ENCODE measurements around the gene CBFB.

The CBFB gene

DNA sequence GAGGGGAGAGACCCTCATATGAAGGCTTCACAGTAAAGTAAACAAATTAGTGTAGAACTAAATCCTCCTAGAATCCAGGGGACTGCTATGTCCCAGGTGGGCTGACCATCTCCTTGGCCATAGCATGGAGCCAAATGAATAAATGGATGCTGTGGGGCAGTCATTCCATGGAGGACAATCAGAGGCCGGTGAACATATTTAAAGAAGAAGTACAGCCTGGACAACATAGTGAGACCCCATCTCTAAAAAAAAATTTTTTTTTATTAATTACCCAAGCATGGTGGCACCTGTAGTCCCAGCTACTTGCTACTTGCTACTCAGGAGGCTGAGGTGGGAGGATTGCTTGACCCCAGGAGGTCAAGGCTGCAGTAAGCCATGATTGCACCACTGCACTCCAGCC lies 5.3 kb upstream of the CBFB start:
- intact Hi-C loops (cut with micrococcal nuclease) = no loop called here
- Mint-ChIP-seq H3K27me3 (peaks cover 6% of the 10 kb centered on the region), H3K4me1 (ENCODE audit: low read depth) (peaks cover 9% of the 10 kb centered on the region), H3K9me3 (no peaks in the 10 kb centered on the region), H3K36me3 (ENCODE audit: low read depth) (no peaks in the 10 kb centered on the region), H3K27ac (no peak overlapping the region), H3K4me3 (no peak overlapping the region)

DNA sequence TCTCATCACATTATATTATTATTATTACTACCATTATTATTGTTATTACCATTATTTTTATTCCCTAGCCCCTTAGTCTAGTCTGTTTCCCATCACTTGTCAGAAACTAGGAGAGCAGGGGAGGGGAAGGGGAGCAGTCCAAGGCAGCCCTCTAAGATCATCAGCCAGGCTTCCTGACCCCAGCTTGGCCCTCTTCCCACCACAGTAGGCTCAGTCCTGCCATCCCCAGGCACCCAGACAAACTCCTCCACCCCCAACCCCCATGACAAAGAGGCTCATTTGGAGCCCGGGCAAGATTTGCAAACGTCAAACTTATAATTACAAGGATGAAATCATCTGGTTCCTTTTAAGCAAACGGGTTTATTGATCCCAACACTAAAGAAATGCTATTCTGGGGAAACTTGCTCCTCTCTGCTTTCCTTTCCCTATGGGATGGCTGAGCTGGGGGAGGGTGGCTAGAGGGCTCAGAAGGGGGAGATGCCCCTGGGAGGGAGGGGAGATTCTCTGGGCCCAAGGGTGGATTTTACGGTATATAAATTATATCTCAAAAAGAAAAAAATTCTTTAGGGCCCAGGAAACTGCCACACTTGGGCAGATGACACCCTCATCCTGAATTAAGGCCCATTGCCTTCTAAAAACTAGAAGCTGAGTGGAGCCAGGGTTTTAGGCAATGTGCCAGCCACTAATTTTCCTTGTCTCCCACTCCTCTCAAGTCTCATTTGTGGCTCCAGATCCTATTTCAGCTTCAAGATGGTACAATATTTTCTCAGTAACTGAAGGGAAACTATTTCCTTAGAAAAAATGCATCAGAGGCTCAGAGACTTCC lies 4.4 kb upstream of the CBFB start:
- peaks cover 9% of the 10 kb centered on the region for H3K4me1 Mint-ChIP-seq (ENCODE audit: low read depth)
- no peaks in the 10 kb centered on the region for H3K9me3 Mint-ChIP-seq
- peaks cover 5% of the 10 kb centered on the region for H3K27me3 Mint-ChIP-seq
- no peak overlapping the region for H3K4me3 Mint-ChIP-seq
- H3K27ac Mint-ChIP-seq = no peak overlapping the region
- peaks cover under 1% of the 10 kb centered on the region for H3K36me3 Mint-ChIP-seq (ENCODE audit: low read depth)
- intact Hi-C loops (cut with micrococcal nuclease) = loop anchor here (5.0 kb wide), 1 partner anchor 83 kb away; the partner anchor contains the start of gene PHAF1

DNA sequence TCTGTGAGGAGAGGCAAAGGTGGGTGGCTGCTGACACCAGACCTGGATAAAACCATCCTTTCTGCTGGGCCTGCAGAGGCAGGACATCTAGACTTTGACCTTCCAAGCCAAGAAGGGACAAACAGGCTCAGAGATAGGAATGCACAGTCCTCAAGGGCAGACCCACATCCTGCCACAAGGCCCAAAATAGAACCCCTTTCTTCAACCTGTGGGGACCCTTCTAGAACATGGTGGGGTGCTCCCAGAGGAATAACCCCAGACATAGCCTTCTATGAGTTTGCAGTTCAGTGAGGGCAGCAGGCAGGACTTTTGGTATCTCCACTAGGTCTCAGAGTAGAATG lies 3.8 kb upstream of the CBFB start:
- H3K36me3 Mint-ChIP-seq (ENCODE audit: low read depth) = peaks cover 6% of the 10 kb centered on the region
- intact Hi-C loops (cut with micrococcal nuclease) = loop anchor here (5.0 kb wide), 1 partner anchor 82 kb away; the partner anchor contains the start of gene PHAF1
- peaks cover 5% of the 10 kb centered on the region for H3K27me3 Mint-ChIP-seq
- H3K9me3 Mint-ChIP-seq = no peaks in the 10 kb centered on the region
- no peak overlapping the region for H3K4me3 Mint-ChIP-seq
- no peak overlapping the region for H3K27ac Mint-ChIP-seq
- peaks cover 10% of the 10 kb centered on the region for H3K4me1 Mint-ChIP-seq (ENCODE audit: low read depth)

DNA sequence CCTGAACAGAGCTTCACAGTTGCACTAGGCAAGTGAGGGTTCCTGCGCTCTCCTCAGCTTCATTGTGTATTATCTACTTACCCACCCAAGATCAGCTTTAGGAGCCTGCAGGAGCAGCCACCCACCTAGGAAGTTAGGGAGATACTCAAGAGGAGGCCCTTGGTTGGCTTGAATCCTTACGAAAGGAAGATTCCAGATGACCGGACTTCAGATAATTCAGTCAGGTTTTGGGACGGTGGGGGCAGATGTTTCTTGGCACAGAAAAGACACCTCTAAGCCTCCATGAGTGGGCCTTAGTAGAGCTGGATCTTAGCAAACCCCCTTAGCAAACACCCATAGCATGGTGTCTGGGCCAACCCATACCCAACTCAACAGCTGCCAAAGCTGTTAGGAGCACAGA lies 2.4 kb upstream of the CBFB start:
- intact Hi-C loops (cut with micrococcal nuclease) = loop anchor here (5.0 kb wide), 1 partner anchor 81 kb away; the partner anchor contains the start of gene PHAF1
- Mint-ChIP-seq H3K9me3 (no peaks in the 10 kb centered on the region), H3K27me3 (no peaks in the 10 kb centered on the region), H3K4me3 (no peak overlapping the region), H3K36me3 (ENCODE audit: low read depth) (peaks cover 20% of the 10 kb centered on the region), H3K4me1 (ENCODE audit: low read depth) (peaks cover 22% of the 10 kb centered on the region), H3K27ac (no peak overlapping the region)

DNA sequence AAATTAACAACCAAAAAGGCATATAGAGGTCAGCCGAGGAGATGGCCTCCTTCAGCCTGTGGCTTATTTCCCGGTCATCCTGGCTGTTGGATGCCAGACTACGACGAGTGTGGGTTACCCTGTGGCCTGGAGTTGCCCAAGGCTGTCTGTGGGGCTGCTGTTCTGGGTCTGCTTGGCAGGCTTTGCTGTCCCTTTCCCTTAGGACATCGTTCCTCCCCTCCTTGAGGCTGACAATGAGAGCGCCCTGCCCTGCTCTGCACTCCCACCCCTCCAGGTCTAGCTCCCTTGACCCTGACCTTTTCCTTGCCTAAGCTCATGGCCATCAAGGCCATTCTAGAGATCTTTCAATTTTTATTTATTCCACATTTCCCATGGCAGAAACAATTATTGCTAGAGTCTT lies 1.9 kb upstream of the CBFB start:
- H3K27ac Mint-ChIP-seq = no peak overlapping the region

DNA sequence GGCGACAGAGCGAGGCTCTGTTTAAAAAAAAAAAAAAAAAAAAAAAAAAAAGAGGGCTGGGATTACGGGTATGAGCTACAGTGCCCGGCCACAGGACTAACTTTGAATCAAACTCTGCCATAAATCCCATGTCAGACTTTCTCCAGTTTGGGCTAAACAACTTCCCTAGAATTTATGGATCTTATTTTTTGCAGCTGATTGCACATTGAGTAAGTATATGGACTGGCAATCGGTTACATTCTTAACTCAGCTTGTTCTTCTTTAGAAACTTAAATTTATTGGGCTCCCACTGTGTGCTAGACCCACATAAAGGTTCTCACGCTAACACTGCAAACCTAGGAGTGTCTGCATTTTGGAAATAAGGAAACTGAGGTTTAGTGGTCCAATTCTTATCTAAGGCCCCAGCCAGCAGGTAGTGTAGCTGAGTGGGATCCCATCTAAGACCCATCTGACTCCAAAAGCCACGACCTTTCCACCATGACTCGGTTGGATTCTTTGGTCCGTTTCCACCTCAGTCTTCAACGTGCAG lies 718 bp upstream of the CBFB start:
- Mint-ChIP-seq H3K36me3 (ENCODE audit: low read depth) (peaks cover 37% of the 10 kb centered on the region), H3K27me3 (no peaks in the 10 kb centered on the region), H3K9me3 (no peaks in the 10 kb centered on the region), H3K4me3 (peak overlapping the region; percentile 88), H3K4me1 (ENCODE audit: low read depth) (peaks cover 34% of the 10 kb centered on the region), H3K27ac (peak overlapping the region; percentile 87)
- intact Hi-C loops (cut with micrococcal nuclease) = loop anchor here (5.0 kb wide), 1 partner anchor 79 kb away; the partner anchor contains the start of gene PHAF1

More for the DNA sequence above, 1.9 kb upstream of the CBFB start:
- no peaks in the 10 kb centered on the region for H3K9me3 Mint-ChIP-seq
- H3K36me3 Mint-ChIP-seq (ENCODE audit: low read depth) = peaks cover 25% of the 10 kb centered on the region
- peaks cover 27% of the 10 kb centered on the region for H3K4me1 Mint-ChIP-seq (ENCODE audit: low read depth)
- H3K4me3 Mint-ChIP-seq = no peak overlapping the region
- no peaks in the 10 kb centered on the region for H3K27me3 Mint-ChIP-seq
- intact Hi-C loops (cut with micrococcal nuclease) = loop anchor here (5.0 kb wide), 1 partner anchor 80 kb away; the partner anchor contains the start of gene PHAF1

DNA sequence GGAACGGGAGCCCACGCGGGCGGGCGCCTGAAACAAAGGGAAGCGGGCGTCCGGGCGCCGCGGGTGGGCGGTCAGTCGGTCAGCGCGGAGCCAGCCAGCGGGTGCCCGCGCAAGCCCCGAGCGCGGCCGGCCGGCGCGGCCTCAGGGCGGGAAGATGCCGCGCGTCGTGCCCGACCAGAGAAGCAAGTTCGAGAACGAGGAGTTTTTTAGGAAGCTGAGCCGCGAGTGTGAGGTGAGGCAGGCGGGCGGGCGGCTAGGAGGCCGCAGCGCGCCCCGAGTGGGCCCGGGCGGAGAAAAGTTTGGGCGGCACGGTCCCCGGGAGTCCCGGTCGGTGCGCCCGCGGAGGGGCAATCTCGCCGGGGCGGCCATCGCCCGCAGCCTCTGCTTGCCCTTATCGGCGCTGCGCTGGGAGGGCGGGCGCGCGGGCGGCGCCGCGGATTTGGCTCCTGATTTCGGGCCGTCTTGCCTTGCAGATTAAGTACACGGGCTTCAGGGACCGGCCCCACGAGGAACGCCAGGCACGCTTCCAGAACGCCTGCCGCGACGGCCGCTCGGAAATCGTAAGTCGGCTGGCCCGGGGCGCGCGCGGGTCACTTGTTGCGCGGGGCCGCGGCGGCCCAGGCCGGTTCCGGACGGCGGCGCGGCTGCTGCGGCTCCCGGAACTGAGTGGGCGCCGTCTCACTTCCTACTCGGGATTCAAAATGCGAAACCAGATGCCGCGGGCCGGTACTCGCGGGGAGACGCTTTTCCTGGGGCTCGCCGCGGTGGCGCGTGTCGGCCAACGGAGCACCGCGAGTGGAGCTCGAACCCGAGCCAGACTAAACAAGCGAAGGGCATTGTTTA lies 526 bp downstream of the CBFB start:
- Mint-ChIP-seq H3K36me3 (ENCODE audit: low read depth) (peaks cover 49% of the 10 kb centered on the region), H3K9me3 (no peaks in the 10 kb centered on the region), H3K27ac (peak overlapping the region; percentile 87), H3K4me1 (ENCODE audit: low read depth) (peaks cover 39% of the 10 kb centered on the region), H3K27me3 (no peaks in the 10 kb centered on the region), H3K4me3 (peak overlapping the region; percentile 88)
- intact Hi-C loops (cut with micrococcal nuclease) = loop anchor here (5.0 kb wide), 1 partner anchor 78 kb away; the partner anchor contains the start of gene PHAF1

DNA sequence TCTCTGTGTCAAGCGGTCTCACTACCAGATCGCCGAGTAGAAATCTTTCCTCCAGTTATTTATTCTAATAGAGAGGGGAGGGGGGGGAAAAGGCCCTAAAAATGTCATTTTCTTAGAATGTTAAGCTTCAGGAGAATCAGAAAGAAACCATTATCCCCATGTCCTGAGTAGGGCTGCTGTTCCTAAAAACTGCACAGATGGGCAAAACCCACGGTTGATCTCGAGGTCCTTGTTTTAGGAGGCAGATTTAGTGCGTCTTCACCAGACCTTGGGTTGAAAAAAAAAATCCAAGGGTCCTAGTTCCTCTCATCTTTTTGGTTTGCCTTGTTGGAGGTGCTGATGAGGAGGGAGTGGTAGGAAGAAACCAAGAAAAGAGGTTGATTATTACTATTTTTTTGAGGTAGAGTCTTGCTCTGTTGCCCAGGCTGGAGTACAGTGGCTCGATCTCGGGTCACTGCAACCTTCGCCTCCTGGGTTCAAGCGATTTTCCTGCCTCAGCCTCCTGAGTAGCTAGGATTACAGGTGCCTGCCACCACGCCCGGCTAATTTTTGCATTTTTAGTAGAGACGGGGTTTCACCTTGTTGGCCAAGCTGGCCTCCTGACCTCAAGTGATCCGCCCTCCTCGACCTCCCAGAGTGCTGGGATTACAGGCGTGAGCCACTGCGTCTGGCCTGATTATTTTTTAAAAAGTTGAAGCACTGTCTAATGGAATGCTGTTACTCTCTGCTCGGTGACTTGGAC lies 1.4 kb downstream of the CBFB start:
- Mint-ChIP-seq H3K36me3 (ENCODE audit: low read depth) (peaks cover 57% of the 10 kb centered on the region), H3K4me3 (peak overlapping the region; percentile 88), H3K27me3 (no peaks in the 10 kb centered on the region), H3K27ac (peak overlapping the region; percentile 87), H3K4me1 (ENCODE audit: low read depth) (peaks cover 48% of the 10 kb centered on the region), H3K9me3 (no peaks in the 10 kb centered on the region)
- intact Hi-C loops (cut with micrococcal nuclease) = no loop called here

DNA sequence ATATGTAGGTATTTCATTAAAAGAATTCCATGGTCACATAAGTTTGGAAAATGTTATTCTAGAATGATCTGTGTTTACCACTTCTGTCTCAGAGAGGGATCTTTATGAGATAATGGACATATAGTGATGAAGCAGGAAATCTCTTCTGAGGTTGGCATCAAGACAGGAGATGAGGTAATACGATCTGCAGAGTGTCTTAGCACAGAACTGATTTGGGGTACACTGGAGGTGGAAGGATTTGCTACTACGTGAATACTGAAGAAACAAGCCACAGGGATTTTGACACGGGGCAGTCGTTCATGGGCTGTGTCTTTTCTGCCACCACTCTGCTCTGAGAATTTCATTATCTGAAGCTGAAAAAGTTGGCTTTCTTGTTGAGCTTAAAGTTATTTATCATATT lies 5.5 kb downstream of the CBFB start:
- no peak overlapping the region for H3K27ac Mint-ChIP-seq
- H3K4me1 Mint-ChIP-seq (ENCODE audit: low read depth) = peaks cover 49% of the 10 kb centered on the region
- peaks cover 57% of the 10 kb centered on the region for H3K36me3 Mint-ChIP-seq (ENCODE audit: low read depth)
- no peaks in the 10 kb centered on the region for H3K27me3 Mint-ChIP-seq
- no peak overlapping the region for H3K4me3 Mint-ChIP-seq
- intact Hi-C loops (cut with micrococcal nuclease) = no loop called here
- H3K9me3 Mint-ChIP-seq = no peaks in the 10 kb centered on the region

DNA sequence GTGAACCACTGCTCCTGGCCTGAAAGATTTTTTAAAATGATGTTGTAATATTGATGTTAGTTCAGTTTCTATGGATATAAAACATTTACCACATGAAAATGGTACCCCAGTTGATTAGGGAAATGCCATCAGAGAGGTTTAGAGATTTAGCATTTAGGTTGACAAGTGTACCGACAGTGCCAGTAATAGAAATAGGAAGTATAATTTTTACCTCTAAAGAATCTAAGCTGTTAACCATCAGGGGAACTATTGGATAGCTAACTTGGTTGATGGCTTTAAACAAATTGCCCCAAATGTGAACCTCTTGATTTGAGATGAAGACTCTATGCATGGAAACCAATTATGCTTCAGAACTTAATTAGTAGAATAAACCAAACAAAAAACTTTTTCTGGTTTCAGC lies 6.4 kb downstream of the CBFB start:
- H3K27me3 Mint-ChIP-seq = no peaks in the 10 kb centered on the region
- H3K4me3 Mint-ChIP-seq = no peak overlapping the region
- H3K27ac Mint-ChIP-seq = no peak overlapping the region
- intact Hi-C loops (cut with micrococcal nuclease) = no loop called here
- peaks cover 50% of the 10 kb centered on the region for H3K36me3 Mint-ChIP-seq (ENCODE audit: low read depth)
- no peaks in the 10 kb centered on the region for H3K9me3 Mint-ChIP-seq
- peaks cover 55% of the 10 kb centered on the region for H3K4me1 Mint-ChIP-seq (ENCODE audit: low read depth)

DNA sequence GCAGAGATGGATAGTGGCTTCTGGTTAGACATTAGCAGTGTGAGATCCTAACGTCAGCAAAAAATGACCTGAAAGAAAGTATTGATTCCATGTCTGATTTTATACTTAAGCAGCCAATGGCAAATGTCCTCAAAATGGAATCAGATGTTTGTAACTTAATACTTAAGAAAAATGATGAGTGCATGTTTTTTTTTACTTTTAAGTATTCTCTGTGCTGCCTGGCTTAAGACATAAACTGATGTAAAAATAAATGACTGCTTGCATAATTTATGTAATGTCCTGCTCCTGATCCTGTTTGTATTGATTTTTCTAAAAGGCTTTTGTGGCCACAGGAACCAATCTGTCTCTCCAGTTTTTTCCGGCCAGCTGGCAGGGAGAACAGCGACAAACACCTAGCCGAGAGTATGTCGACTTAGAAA lies 7.4 kb downstream of the CBFB start:
- Mint-ChIP-seq H3K27ac (no peak overlapping the region), H3K36me3 (ENCODE audit: low read depth) (peaks cover 50% of the 10 kb centered on the region), H3K4me3 (no peak overlapping the region), H3K4me1 (ENCODE audit: low read depth) (peaks cover 57% of the 10 kb centered on the region), H3K27me3 (no peaks in the 10 kb centered on the region), H3K9me3 (no peaks in the 10 kb centered on the region)
- intact Hi-C loops (cut with micrococcal nuclease) = no loop called here

DNA sequence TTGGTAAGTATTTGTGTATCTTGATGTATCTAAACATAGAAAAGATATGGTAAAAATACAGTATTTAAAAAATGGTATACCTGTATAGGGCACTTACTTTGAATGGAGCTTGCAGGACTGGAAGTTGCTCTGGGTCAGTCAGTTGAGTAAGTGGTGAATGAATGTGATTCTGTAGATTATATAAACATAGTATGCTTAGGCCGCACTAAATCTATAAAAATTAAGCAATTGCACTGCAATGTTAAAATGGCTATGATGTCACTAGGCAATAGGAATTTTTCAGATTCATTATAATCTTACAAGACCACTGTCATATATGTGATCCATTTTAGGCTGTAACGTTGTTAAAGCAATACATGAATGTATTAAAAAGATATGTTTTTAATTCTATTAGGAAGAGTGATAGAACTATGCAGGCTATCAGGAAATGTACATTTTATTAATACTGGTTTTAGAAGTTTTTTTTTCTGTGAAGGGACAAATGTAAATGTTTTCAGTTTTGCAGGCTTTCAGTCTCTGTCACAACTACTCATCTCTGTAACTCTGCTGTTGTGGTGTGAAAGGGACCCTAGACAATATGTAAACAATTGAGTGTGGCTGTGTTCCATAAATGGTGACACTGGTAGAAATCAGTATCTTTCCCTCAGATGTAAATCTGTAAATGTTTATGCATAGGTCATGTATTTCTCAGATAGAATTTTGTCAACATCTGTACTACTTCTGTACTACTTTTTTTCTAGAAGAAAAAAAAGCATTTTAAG lies 10.5 kb downstream of the CBFB start:
- Mint-ChIP-seq H3K27me3 (no peaks in the 10 kb centered on the region), H3K4me1 (ENCODE audit: low read depth) (peaks cover 31% of the 10 kb centered on the region), H3K27ac (no peak overlapping the region), H3K36me3 (ENCODE audit: low read depth) (peaks cover 35% of the 10 kb centered on the region), H3K9me3 (no peaks in the 10 kb centered on the region), H3K4me3 (no peak overlapping the region)
- intact Hi-C loops (cut with micrococcal nuclease) = no loop called here

DNA sequence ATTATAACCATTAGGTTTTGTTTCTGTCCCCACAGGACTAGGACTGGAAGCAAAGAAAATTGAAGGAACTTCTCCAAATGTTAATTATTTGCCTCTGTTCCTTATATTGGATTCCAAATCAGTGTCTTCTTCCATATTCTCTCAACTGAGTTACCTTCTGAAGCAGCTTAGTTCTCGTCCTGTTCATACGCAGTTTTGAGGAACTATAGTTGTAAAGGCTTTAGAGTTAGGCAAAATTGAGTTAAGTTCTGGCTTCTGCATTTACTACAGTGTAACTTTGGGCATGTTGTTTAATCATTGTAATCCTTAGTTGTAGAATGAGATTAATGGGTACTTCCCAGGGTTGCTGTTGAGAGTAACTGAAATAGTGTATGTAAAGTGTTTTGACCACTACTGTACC lies 11.2 kb downstream of the CBFB start:
- Mint-ChIP-seq H3K4me1 (ENCODE audit: low read depth) (peaks cover 23% of the 10 kb centered on the region), H3K27ac (no peak overlapping the region), H3K4me3 (no peak overlapping the region), H3K9me3 (no peaks in the 10 kb centered on the region), H3K27me3 (no peaks in the 10 kb centered on the region), H3K36me3 (ENCODE audit: low read depth) (peaks cover 28% of the 10 kb centered on the region)
- intact Hi-C loops (cut with micrococcal nuclease) = no loop called here

All from dendritic cell treated with granulocyte-macrophage colony-stimulating factor and Interleukin-4, amounts not matched to agents 40 ng/mL and 50 ng/mL, for 4 days (primary cell).